PC-3 (cell line): Measurements from ENCODE around the gene SPAG4. TPM values are rescaled to one million over a fixed set of nuclear protein-coding genes. Genes with fewer than 3 reads are reported as not detected.

ENCODE experiments used
- ATAC-seq: fragments of 200-7000 bp; cut with Tn5 transposase; 2 replicates; pipeline ENCODE4 v1.9.1; 2020; ENCODE audit warnings: mild to moderate bottlenecking, moderate library complexity
- BruUV-seq: library from RNA; stranded (reverse); fragments of 400-500 nt; replicated peaks from 2 replicates; lab custom pipeline; 2021; lab: Mats Ljungman, UMichigan
- CTCF ChIA-PET: fragments of 300-600 bp; sonication (Branson Sonifier 250); formaldehyde crosslinking; loops from one replicate; lab custom pipeline; 2022; ENCODE audit warnings: antibody characterized with exemption; lab: Charles Lee
- POLR2A ChIA-PET: fragments of 300-600 bp; sonication (Branson Sonifier 250); formaldehyde crosslinking; loops from one replicate; lab custom pipeline; 2022; ENCODE audit warnings: antibody characterized with exemption; ENCODE audit not compliant: unreplicated experiment; lab: Charles Lee
- DNase-seq: peaks from one replicate; pipeline ENCODE4 v3.0.0-alpha.2; 2015
- H2AFZ ChIP-seq: fragments of 300-600 bp; sonication (generic); 2 replicates; pipeline ENCODE4 v1.6.0; 2016; ENCODE audit warnings: antibody characterized with exemption, low read length
- H3F3A ChIP-seq: fragments of 300-600 bp; sonication (generic); one replicate; pipeline ENCODE4 v1.6.0; 2017; ENCODE audit warnings: antibody characterized with exemption, low read length, control low read depth, mild to moderate bottlenecking; ENCODE audit not compliant: unreplicated experiment
- H3K27ac ChIP-seq: fragments of 300-600 bp; sonication (generic); 2 replicates; pipeline ENCODE4 v1.5.1; 2016; ENCODE audit warnings: mild to moderate bottlenecking, low read length
- H3K27me3 ChIP-seq: fragments of 300-600 bp; sonication (generic); 2 replicates; pipeline ENCODE4 v1.6.1; 2016; ENCODE audit warnings: low read length, mixed read lengths
- H3K36me3 ChIP-seq: fragments of 300-600 bp; sonication (generic); 2 replicates; pipeline ENCODE4 v1.6.1; 2016; ENCODE audit warnings: low read depth, mixed run types, low read length, mixed read lengths
- H3K4me1 ChIP-seq: fragments of 300-600 bp; sonication (generic); 2 replicates; pipeline ENCODE4 v1.5.1; 2016; ENCODE audit warnings: low read length; ENCODE audit not compliant: insufficient read depth
- H3K4me2 ChIP-seq: fragments of 300-600 bp; sonication (generic); 2 replicates; pipeline ENCODE4 v1.6.0; 2016; ENCODE audit warnings: low read length
- H3K4me3 ChIP-seq: fragments of 300-600 bp; sonication (generic); 2 replicates; pipeline ENCODE4 v1.5.1; 2016; ENCODE audit warnings: mild to moderate bottlenecking, low read length, mixed read lengths
- H3K79me2 ChIP-seq: fragments of 300-600 bp; sonication (generic); 2 replicates; pipeline ENCODE4 v1.6.1; 2017; ENCODE audit warnings: low read length, mixed read lengths
- H3K9ac ChIP-seq: fragments of 300-600 bp; sonication (generic); 2 replicates; pipeline ENCODE4 v1.6.0; 2016; ENCODE audit warnings: mild to moderate bottlenecking, low read length
- H3K9me2 ChIP-seq: fragments of 300-600 bp; sonication (generic); replicated peaks from 2 replicates; pipeline ENCODE4 v1.6.1; 2016; ENCODE audit warnings: mixed run types, low read length, mixed read lengths
- H3K9me3 ChIP-seq: fragments of 300-600 bp; sonication (generic); 2 replicates; pipeline ENCODE4 v1.6.1; 2016; ENCODE audit warnings: low read length, mixed read lengths
- H4K20me1 ChIP-seq: fragments of 300-600 bp; sonication (generic); 2 replicates; pipeline ENCODE4 v1.6.1; 2016; ENCODE audit warnings: low read length, mixed read lengths
- CTCF ChIP-seq: fragments of 300-600 bp; sonication (generic); conservative IDR thresholded peaks from 2 replicates; pipeline ENCODE4 v1.5.1; 2017; ENCODE audit warnings: antibody characterized with exemption, low read depth, mild to moderate bottlenecking, low read length
- EZH2 ChIP-seq: fragments of 300-600 bp; sonication (generic); IDR thresholded peaks from one replicate; pipeline ENCODE4 v1.6.1; 2017; ENCODE audit warnings: antibody characterized with exemption, mild to moderate bottlenecking, low read length; ENCODE audit not compliant: unreplicated experiment
- EZH2phosphoT487 ChIP-seq: fragments of 300-600 bp; sonication (generic); IDR thresholded peaks from 2 replicates; pipeline ENCODE4 v1.6.1; 2018; ENCODE audit warnings: mild to moderate bottlenecking, antibody characterized with exemption, low read length, borderline replicate concordance
- intact Hi-C: fragments of 100-400 bp; cut with micrococcal nuclease; formaldehyde crosslinking; loops from 2 replicates; pipeline ENCODE4 v1.9.0; 2023
- total RNA-seq: library from RNA; depleted of rRNA; stranded (reverse); fragments of >200 nt; gene quantifications from 2 replicates; pipeline ENCODE4 v1.2.3, GENCODE V29; 2014

SPAG4 gene
- total RNA-seq, 1 experiment from 2014 or later = 9.7 TPM

- DNase-seq = no peak
- H4K20me1 ChIP-seq = no peaks in the 10 kb centered on the region
- no peak overlapping the region for H2AFZ ChIP-seq
- no peak overlapping the region for H3K9ac ChIP-seq
- no peaks in the 10 kb centered on the region for H3K79me2 ChIP-seq
- H3K4me3 ChIP-seq = no peak overlapping the region
- no peak overlapping the region for H3K27ac ChIP-seq
- no peaks in the 10 kb centered on the region for H3K4me1 ChIP-seq
- TF ChIP-seq EZH2phosphoT487 (no peak), CTCF (no peak)
- no peaks in the 10 kb centered on the region for H3K27me3 ChIP-seq
- H3K9me3 ChIP-seq = no peaks in the 10 kb centered on the region
- ChIA-PET CTCF (no interaction called here), POLR2A (no interaction called here)
- H3K36me3 ChIP-seq = no peaks in the 10 kb centered on the region; the same call in none of the 2 replicates
- BruUV-seq = no TSS peak
- H3F3A ChIP-seq = no peaks in the 10 kb centered on the region
- no peak for ATAC-seq
- no peak overlapping the region for H3K4me2 ChIP-seq
- intact Hi-C loops = no loop called here
- no peaks in the 10 kb centered on the region for H3K9me2 ChIP-seq
Observed at GRCh38 chr20:35598476-35598875, 17.2 kb upstream of the SPAG4 start.

- no peaks in the 10 kb centered on the region for H3K4me1 ChIP-seq
- no peak overlapping the region for H3K4me2 ChIP-seq
- CTCF ChIA-PET = no interaction called here
- no peak overlapping the region for H3K4me3 ChIP-seq
- no peak for ATAC-seq
- no peaks in the 10 kb centered on the region for H3K9me2 ChIP-seq
- H3K79me2 ChIP-seq = no peaks in the 10 kb centered on the region
- intact Hi-C loops = no loop called here
- TF ChIP-seq CTCF (no peak), EZH2 (no peak), EZH2phosphoT487 (no peak)
- no peaks in the 10 kb centered on the region for H4K20me1 ChIP-seq
- POLR2A ChIA-PET = no interaction called here
- no peaks in the 10 kb centered on the region for H3K9me3 ChIP-seq
- no peaks in the 10 kb centered on the region; the same call in none of the 2 replicates for H3K36me3 ChIP-seq
- no peak for DNase-seq
- no peaks in the 10 kb centered on the region for H3K27me3 ChIP-seq
- H3K27ac ChIP-seq = no peak overlapping the region
- no TSS peak for BruUV-seq
- no peaks in the 10 kb centered on the region for H3F3A ChIP-seq
- H3K9ac ChIP-seq = no peak overlapping the region
- no peak overlapping the region for H2AFZ ChIP-seq
Observed at GRCh38 chr20:35598899-35599775, 16.5 kb upstream of the SPAG4 start.

GRCh38 chr20:35599776-35600120 is 15.9 kb upstream of the SPAG4 start:
- Histone ChIP-seq H3K9me2 (no peaks in the 10 kb centered on the region), H3K4me1 (no peaks in the 10 kb centered on the region), H3K36me3 (no peaks in the 10 kb centered on the region; the same call in none of the 2 replicates), H3K27ac (no peak overlapping the region), H3K4me2 (no peak overlapping the region), H2AFZ (no peak overlapping the region), H3K27me3 (no peaks in the 10 kb centered on the region), H3F3A (no peaks in the 10 kb centered on the region), H3K9me3 (no peaks in the 10 kb centered on the region), H4K20me1 (no peaks in the 10 kb centered on the region), H3K9ac (no peak overlapping the region), H3K4me3 (no peak overlapping the region), H3K79me2 (no peaks in the 10 kb centered on the region)
- BruUV-seq = TSS peak; percentile 13
- TF ChIP-seq EZH2phosphoT487 (no peak), EZH2 (no peak), CTCF (no peak)
- no peak for ATAC-seq
- ChIA-PET POLR2A (no interaction called here), CTCF (no interaction called here)
- intact Hi-C loops = loop anchor here (5.0 kb wide), 1 partner anchor 32 kb away; no protein-coding TSS in a partner anchor
- DNase-seq = no peak
